A673 (cell line): ENCODE data around the gene NR2F1-AS1.

Experiments
- EZH2 ChIP-seq: fragments of 200-600 bp; sonication (generic); IDR thresholded peaks from 2 replicates; pipeline ENCODE4 v1.6.1; 2017; ENCODE audit warnings: borderline replicate concordance, low read depth, mild to moderate bottlenecking, mixed read lengths, antibody characterized with exemption, low read length; ENCODE audit not compliant: poor library complexity, severe bottlenecking
- TF ChIP-seq, protein P1 (sequence below): fragments of 300-800, 200-600 bp; sonication (generic); conservative IDR thresholded peaks from 2 replicates; pipeline ENCODE4 v1.5.1; 2017; ENCODE audit warnings: low read depth, mild to moderate bottlenecking, antibody characterized with exemption, low read length, moderate library complexity, mixed read lengths

DNA sequence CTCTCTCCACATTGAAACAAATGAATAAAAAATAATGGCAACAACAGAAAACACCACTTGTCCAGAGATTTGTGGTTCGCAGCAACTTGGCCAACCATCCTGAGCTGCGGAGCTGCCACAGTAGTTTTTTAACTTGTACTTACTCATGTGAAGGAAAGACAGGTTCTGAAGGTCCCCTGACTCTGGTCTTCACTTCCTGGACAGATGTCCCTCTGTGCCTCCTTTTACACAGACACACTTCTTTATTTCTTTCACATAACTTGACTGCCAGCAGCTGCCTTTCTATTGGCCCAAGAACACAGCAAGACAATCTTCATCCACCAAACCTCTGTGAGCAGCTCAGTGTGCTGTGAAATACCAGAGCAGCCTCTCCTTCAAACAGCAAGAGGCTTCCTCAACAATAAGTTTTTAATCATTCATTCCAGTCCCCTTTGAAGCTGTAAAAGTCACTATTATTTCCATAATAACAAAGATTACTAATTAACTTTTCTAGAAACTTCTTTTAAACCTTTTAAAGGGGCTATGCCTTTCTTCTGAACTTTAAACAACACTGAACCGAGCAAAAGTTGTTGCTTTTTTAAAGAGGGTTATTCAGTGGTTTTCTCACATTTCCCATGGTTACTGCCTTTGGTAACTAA, 198.7 kb downstream of the NR2F1-AS1 start:
- TF ChIP-seq, protein P1, sequence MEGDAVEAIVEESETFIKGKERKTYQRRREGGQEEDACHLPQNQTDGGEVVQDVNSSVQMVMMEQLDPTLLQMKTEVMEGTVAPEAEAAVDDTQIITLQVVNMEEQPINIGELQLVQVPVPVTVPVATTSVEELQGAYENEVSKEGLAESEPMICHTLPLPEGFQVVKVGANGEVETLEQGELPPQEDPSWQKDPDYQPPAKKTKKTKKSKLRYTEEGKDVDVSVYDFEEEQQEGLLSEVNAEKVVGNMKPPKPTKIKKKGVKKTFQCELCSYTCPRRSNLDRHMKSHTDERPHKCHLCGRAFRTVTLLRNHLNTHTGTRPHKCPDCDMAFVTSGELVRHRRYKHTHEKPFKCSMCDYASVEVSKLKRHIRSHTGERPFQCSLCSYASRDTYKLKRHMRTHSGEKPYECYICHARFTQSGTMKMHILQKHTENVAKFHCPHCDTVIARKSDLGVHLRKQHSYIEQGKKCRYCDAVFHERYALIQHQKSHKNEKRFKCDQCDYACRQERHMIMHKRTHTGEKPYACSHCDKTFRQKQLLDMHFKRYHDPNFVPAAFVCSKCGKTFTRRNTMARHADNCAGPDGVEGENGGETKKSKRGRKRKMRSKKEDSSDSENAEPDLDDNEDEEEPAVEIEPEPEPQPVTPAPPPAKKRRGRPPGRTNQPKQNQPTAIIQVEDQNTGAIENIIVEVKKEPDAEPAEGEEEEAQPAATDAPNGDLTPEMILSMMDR: no peak
- no peak for TF ChIP-seq EZH2
